NCI-H2227 treated with DMSO at 0.1 percent for 48 hours (cell line): ENCODE data around the gene NDRG3.
"Not testable (repeated sequence)": the region's sequence is repeated elsewhere in the genome, so short reads cannot be mapped to it uniquely, and the experiment has no call there.

ENCODE experiments used
- DNase-seq: peaks from one replicate; lab custom pipeline; 2025; lab: John Stamatoyannopoulos, UW

NDRG3 gene

DNA sequence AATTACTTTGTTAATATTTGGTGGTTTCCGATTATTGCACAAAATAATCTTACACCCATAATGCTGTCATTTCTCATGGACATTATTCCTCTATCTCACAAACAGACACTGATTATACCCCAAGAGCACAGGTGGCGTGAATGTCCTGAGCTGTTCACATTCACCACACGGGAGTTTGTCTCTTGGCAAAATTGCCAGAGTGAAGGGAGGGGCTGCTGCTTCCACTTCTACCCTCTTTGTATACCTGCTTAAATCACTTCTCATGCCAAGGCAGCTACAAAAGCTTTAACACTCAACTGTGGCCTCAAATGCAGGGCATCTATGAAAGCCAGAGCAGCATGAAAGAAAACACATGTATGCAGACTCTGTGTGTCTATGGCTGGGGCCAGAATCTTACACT lies 58.0 kb downstream of the NDRG3 start:
- DNase-seq = no peak

DNA sequence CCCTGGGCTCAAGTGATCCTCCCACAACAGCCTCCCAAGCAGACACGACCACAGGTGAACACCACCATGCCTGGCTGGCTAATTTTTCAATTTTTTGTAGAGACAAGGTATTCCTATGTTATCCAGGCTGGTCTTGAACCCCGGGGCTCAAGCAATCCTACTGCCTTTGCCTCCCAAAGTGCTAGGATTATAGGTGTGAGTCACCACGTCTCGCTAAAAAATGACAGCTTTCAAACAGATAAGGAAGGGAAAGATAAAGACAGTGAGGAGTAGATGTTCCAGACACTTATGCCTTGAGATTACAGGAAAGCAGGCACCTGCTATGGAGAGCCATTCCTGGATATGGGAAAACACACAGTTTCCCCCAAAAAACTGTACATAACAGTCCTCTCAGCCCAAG lies 58.9 kb downstream of the NDRG3 start:
- no peak for DNase-seq

DNA sequence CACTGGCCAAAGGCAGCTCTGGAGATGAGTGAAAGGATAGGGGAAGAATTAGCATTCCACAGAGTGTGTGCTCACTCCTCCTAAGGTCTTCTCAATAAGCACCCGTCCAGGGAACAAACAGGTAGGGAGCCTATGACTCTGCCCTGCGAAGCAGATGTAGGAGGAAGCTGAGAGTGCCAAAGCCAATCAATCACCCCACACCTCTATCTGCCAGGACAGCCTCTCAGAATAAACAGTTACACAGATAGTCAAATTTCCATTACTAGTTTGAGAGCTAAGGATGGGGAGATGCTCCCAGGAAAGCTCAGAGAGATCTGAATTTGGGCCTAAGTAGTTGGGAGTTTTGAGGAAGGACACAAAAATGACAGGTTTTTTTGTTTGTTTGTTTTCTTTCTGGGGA lies 59.4 kb downstream of the NDRG3 start:
- DNase-seq = no peak

DNA sequence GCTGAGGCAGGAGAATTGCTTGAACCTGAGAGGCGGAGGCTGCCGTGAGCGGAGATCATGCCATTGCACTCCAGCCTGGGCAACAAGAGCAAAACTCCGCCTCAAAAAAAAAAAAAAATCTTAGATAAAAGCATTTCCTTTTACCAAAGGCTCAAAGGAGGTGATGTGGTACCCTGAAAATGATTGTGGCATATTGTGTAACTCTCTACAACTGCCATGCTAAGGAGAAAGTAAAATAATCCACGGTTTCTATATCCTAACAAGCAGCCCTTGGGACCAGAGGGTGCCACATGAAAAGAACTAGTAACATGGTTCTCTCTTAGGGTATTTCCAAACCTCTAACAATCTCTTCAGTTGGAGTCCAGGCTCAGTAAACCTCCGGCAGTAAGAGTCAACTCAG lies 61.1 kb downstream of the NDRG3 start:
- DNase-seq = no peak

DNA sequence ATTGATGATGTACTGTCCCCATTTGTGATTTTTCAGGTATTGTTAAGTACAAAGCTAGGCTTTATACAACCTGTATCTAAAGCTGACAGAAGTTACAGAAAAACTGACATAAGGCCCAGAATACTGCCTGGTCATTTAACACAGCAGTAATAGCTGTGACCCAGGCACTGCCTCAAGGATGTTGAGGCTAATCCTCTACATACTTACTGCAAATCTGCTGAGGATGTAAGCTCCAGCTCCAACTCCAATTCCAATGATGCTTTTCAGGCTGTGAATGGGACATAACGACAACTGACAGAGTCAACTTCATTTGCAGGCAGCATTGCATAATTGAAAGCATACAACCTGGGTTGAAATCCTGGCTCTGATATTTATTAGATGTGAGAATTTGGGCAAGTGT lies 63.6 kb downstream of the NDRG3 start:
- DNase-seq = no peak

DNA sequence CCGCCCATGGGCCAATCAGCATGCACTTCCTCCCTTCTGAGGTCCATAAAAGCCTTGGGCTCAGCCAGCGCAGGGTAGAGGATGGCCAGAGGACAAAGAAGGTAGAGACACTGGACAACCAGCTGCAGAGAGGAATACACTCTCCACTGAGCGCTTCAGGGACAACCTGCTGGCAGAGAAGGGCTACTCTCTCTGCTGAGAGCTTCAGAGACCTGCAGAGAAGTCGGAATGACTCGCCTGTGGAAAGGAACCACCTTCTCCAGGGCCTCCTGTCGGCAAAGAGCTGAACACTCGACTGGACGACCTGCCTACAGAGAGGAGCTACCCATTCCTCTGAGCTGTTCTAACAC lies 68.5 kb downstream of the NDRG3 start:
- DNase-seq = no peak

DNA sequence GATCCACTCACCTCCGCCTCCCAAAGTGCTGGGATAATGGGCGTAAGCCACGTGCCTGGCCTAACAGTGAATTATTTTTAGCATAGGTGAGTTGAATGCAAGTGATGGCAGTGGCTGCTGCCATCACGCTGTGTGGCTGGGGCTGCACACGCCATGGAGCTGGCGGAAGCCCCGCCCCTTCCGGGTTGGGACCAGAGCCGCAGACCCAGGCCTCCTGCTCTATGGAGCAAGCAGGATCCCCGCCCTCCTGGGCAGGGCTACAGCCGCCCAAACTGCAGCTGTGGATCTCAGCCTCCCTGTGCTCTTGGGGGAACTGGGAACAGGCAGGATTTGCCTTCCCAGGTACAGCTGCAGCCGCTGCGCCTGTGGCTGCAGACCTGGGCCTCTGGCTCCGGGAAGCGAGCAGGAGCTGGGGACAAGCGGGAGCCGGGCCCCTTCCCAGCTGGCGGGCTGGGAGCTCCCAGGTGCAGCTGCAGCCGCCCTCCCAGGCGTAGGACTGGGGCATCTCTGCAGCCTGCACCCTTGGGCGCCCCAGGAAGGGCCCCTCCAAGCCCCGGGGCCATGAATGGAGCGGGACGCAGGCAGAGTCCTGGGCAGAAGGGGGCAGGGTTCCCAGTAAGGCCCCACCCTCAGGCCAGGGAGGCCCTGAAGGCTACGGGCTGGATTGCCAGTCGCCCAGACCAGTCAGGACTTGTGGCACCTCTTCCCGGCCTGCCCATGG lies 69.0 kb downstream of the NDRG3 start:
- DNase-seq = no peak

DNA sequence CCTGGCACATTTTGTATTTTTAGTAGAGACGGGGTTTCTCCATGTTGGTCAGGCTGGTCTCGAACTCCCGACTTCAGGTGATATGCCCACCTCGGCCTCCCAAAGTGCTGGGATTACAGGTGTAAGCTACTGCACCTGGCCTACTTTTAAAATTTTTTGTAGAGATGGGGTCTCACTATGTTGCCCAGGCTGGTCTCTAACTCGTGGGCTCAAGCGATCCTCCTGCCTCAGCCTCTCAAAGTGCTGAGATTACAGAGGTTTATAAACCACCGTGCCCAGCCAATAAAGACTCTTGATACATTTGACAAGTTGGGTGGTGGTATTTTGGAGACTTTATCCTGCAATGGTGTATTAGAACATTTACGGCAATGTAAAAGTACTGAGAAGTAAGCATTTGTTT lies 70.3 kb downstream of the NDRG3 start:
- not testable (repeated sequence) for DNase-seq

DNA sequence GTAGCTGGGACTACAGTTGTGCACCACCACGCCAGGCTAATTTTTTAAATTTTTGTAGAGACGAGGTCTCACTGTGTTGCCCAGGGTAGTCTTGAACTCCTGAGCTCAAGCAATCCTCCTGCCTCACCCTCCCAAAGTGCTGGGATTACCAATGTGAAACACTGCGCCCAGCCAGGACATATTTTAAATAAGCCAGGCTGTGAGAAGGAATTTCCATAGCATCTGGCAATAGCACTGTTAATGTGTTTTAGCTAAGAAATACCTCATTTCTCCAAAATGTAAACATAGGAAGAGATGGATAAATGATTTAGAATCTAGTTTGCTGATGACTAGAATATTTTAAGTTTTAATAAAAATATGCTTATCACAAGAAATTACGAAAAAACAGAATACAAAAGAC lies 72.9 kb downstream of the NDRG3 start:
- DNase-seq = no peak

DNA sequence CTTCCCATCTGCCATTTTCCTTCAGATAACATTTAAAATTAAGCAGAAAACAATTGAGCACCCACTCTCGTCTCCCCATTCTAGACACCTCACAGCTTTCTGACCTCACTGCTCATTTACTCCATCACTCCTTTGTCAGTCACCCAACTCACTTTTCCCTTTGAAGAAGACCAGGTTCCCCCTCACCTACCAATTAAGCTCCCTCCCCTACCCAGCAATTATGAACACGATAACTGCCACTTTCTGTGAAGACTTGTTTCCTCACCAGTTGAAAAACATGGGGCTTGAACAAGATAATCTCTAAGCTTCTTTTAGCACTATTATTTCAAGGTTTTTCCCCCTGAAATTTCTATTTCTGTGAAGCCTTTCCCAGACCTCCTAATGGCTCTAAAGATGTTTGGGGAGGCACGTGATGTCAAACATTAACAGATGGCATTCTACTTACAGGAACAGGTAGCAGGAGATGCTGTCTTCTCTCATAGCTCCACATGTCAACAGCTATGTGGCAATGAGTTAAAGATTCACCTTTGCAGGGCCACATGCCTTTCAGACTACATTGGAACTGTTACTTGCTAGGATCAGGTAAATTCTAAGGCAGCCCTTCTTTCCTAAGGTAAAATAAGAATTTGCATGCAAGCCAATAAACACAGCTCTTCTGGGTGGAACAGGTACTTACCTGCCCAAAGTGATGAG lies 75.1 kb downstream of the NDRG3 start:
- DNase-seq = peak; percentile 83

DNA sequence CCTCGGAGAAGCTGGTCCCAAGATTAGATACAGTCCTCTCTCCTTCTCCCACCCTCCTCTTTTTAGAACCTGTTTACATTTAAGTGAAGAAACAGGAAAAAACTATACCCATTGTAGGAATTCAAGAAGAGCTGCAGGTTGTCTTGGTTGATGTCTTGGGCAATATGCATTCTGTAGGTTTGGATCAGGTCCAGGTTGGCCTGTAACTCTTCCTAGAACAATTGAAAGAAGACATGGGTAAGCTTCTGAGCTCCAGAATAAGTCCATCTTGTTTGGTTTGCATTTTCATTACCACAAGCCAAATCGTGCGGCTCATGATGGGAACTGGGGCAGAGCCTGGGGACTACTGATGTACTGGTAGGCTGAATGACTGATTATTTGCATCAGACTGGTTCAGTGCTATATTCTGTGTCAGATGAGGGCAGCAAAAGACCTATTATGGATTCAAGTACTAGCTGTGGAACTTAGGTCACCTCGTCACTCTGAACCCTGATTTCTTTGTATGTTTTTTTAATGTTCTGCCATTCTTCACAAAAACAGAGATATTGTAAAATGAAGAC lies 79.6 kb downstream of the NDRG3 start:
- DNase-seq = peak; percentile 42

DNA sequence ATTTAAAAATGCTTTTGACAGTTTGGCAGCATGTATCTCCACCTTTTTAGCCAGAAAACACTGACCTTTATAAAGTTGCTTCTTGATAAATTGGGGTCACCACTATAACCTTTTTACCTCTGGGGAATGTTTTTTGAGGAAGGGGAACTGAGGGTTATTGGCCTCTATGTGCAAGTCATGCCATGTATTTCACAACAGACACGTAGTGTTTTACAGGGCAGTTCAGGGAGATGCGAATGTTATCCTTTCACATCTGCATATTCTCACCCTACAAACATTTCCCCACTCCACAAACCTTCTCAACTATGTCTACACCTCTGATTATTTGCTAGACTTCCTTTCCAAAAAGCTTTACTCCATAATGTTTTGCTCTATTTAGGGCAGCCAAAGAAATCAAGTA lies 82.9 kb downstream of the NDRG3 start:
- DNase-seq = no peak

DNA sequence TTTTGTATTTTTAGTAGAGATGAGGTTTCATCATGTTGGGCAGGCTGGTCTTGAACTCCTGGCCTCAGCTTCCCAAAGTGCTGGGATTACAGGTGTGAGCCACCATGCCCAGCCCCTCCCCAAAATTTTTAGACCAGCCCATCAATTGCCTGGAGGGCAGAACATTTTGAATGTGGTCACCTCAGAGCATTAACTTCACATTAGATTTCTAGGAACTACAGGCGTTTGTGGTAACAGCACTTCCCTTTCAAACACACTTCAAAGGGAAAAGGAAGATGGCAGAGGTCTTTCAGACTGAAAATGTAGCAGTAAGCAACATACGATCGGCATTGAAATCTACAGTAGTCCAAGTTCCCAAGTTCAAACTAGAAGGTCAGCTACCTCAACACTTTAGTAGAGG lies 87.6 kb downstream of the NDRG3 start:
- no peak for DNase-seq

DNA sequence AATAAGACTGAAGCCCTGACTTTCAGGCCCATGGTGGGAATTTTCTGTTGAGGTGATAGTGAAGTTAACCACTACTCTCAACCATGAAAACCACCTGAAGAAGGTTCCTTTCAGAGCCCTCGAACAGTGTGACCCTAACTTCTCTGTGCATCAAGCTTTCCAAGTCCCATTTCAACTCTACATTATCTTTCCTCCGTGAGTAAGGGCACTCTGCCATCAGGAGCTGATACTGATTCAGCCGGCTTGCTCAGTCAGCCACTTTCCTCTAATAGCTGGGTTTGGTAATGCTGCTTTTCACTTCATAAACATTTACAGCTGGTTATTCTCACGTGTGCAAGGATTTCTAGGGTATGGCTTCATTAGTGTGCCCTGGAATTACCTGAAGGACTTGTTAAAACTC lies 89.2 kb downstream of the NDRG3 start:
- DNase-seq = no peak

DNA sequence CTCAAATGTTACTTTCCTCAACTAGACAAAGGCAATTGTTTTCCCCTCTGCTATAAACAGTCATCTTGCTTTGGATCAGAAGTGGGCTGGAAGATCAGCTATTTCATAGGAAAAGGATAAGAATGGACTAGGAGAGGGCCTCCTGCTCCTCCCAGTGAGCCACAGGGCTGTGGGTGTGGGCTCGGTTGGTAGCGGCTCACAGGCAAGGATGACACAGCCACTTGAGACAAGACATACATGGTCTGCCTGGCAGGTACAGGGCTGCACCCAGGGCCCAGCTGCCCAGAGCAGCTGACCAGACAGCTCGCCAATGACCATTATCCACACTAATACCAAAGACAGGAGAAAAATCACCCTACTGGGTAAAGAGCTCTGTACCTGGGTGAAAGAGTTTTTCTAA lies 90.9 kb downstream of the NDRG3 start:
- DNase-seq = no peak

DNA sequence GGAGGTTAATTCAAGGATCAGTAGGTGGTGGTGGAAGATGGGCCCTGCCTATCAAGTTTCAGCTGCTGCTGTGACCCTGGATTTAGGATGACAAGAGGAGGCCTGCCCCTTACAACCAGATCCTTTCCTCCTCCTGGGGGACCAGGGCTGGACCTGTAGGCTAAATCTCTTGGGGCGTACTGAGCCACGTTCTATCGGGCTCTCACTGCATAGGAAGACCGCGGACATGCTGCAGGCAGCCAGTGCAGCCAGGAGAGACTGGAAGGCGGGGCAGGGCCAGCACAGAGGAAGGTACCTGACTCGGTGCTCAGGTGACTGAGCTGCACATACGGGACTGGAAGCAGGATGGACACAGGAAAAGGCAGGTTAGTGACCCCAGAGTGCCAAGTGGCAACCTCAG lies 91.4 kb downstream of the NDRG3 start:
- no peak for DNase-seq

DNA sequence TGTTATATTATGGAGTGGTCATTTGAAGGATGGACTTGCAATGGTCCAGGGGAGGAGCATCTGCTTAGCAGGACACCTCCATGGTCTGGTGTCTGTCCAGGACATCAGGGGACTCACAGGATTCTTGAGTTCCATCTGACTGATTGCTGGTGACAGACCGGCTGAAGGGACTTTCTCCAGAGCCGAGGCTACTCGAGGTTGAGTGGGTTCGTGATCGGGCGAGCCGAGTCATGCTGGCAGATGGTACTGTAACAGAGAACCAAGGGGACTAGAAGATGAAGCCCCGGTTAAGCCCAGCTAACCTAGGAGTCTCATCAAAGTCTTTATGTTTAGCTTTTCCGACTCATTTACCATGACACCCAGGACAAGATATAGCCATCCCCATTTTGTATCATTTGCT lies 92.4 kb downstream of the NDRG3 start:
- no peak for DNase-seq

DNA sequence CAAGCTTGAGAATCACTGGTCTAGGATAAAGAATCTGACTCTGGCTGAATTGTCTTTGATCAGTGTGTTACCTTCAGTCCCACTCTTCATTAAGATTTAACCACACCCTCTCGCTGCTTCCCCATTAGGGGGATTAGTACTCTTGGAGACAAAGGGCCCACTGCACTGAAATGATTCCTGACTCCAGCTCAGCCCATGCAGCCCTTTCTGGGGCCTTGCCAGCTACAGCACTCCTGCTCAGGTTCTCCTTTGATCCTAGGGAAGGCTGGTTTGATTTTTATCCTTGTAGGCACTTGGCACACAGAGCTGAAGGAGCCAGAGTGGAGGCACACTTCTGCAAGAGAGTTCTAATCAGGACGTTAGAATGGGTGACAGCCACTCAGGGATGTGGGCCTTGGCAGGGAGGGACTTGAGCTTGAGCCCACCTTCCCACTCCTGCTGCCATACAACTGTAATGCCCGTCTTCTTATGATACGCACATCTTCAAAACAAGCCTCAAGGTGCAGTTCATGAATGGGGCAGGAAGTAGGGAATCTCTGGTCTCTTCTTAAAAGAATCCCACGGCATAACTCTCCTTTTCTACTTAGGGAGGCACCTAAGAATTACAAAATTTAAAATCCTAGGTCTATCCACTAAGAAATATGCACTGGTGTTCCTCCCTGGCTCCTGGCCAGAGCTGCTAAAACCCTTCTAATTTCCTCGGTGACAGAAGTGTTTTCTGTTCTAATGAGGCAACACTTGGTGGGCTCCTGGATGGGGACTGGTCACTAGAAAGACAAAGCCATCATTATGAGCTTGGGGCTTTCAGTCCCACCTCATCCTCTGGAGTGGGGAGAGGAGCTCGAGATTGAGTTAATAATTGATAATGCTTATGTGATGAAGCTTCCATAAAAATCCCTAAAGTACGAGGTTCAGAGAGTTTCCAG lies 98.4 kb downstream of the NDRG3 start:
- no peak for DNase-seq

DNA sequence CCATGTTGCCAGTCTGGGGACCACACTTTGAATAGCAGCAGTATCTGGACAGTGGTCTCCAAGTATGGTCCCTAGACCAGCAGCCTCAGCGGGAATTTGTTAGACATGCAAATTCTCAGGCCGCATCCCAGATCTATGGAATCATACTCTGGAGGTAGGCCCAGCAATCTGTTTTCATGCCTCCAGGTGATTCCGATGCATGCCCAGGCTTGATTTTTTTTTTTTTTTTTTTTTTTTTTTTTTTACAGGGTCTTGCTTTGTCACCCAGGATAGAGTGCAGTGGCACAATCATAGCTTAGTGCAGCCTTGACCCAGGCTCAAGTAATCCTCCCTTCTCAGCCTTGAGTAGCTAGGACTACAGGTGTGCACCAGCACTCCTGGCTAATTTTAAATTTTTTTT lies 99.2 kb downstream of the NDRG3 start:
- no peak for DNase-seq

DNA sequence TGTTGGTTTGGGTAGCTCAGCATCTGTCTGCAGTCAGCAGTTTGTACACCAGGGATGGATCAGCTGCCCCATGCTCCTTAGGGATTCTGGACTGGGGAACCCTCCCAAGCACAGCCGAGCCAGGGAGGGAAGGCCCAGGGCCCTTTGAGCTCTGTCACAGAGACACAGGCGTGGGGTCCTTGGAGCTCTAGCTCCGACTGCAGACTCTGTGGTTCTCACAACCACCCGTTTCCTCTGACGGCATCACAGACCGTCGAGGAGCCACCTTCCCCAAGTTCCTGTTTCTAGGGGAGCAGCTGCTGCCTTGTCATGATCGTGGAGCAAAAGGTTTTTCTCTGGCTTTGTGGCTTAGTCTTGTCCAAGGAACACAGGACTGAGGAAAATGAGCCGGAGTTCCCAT lies 99.9 kb downstream of the NDRG3 start, which contains the start of gene SLA2:
TSS of gene SLA2 (minus strand) at position 199 of the 400 bp plus-strand sequence. CDS start 4,861 bp downstream, outside the sequence.
- DNase-seq = no peak

DNA sequence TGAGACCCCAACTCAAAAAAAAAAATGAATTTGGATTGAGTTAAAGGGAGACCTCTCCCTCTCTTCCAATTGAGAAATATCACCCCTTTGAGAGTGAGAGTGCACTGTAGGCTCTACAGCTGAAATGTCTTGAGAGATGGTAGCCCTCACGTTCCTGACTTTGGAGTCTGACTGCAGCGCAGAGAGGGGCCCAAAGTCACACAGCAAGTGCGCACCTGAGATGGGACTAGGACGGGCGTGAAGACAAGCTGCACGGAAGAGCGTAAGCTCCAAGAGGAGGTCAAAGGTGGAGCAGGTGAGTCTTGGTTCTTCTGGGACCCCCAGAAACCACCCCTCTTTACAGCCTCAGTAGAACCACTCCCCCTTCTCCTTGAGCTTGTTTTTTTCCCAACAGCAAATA lies 100.5 kb downstream of the NDRG3 start:
- DNase-seq = no peak

DNA sequence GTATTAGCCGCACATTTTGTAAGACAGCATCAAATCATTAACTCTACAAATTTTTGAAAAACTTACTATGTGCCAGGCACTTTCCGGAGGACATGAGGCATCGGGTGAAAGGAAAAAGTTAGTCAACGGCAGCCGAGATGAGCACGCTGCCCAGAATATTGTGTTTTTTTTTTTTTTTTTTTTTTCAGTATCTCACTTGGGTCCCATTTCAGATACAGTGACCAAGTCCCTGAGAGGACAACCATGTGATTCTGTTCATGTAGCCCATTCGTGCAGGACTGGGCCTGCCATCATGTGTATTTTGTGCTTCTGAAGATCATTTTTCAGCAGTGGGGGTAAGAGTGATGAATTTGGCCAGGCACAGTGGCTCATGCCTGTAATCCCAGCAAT lies 101.2 kb downstream of the NDRG3 start:
- no peak for DNase-seq
